ENCODE measurements around the gene SPACA4. TPM values are rescaled to one million over a fixed set of nuclear protein-coding genes. Genes with fewer than 3 reads are reported as not detected.

The SPACA4 gene
- total and polyA plus RNA-seq, 10 of the 15 experiments (the other 5 are each of a cell fraction or from before 2014, with no cell fraction given), result not detected

DNA sequence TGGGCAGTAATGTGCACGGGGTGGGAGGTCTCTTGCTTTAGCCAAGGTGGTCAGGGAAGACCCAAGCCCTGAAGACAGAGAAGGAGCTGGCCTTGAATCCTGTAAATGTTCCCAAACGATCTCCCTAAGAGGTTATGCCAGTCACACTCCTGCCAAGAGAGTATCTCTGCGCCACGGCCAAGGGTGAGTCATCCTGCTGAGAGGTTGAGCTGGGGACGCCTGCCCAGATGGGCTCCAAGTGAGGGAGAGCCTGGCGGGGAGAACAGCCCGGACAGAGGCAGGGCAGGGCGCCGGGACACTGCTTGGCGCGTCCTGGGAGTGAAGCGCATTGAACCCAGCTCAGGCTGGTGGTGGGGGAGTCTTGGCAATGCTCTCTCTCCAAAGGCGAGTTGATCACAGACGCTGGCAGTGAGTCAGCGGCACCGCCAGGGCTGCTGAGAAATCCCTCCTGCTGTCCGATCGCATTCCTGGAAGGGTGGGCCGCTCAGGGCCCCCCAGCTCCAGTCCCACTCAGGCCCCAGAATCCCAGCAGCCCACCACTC, 38.1 kb upstream of the SPACA4 start (continued):
- TF ChIP-seq IRF4 (IDR thresholded peaks at IDR 0.05; ENCODE audit: low read depth, low read length) (no peak), CHD1 (IDR thresholded peaks at IDR 0.05; ENCODE audit: low read depth, low read length) (no peak)

DNA sequence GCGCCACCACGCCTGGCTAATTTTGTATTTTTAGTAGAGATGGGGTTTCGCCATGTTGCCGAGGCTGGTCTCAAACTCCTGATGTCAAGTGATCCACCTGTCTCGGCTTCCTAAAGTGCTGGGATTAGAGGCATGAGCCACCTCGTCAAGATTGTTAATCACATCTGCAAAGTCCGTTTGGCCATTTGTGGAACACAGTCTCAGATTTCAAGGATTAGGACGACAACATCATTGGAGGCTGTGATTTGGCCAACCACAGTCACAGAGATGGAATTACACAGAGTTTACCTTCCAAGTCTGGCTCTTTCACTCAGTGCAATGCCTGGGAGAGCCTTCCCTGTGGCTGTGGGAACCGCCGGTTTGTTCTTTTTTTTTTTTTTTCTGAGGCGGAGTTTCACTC, 36.7 kb upstream of the SPACA4 start:
- no TSS peak for BruUV-seq (replicated peaks)
- no peak overlapping the region for H2AFZ ChIP-seq (ENCODE audit: control insufficient read depth, low read depth, low read length)
- ATAC-seq (no peak), DNase-seq (ENCODE audit: low read depth, low spot score) (no peak), FAIRE-seq (no peak)
- no peaks in the 10 kb centered on the region for H3K36me3 ChIP-seq (ENCODE audit: control insufficient read depth in 2 of 2, insufficient read depth in 2 of 2, low read length in 1 of 2)
- no peak overlapping the region for H3K4me3 ChIP-seq
- ChIA-PET POLR2A (no interaction called here), SMC1A (ENCODE audit: uncharacterized antibody, unreplicated experiment) (no interaction called here), CTCF (interaction anchor here (1.3 kb wide), 1 partner anchor 15 kb away, joined by 3 read pairs; no protein-coding TSS in a partner anchor), RAD21 (ENCODE audit: unreplicated experiment) (no interaction called here)
- no peak overlapping the region for H3K9ac ChIP-seq (ENCODE audit: control insufficient read depth, insufficient read depth, low read length)
- H3K27ac ChIP-seq (ENCODE audit: control insufficient read depth, insufficient read depth), result no peak overlapping the region
- WGBS (ENCODE audit: insufficient coverage, insufficient replicate concordance, low lambda C conversion rate, missing lambda C conversion rate), result 54% methylated on average over 10 of the region's 11 CpGs
- intact Hi-C loops (cut with micrococcal nuclease; ENCODE audit: unreplicated experiment), result no loop called here
- H3K4me2 ChIP-seq (ENCODE audit: control insufficient read depth, insufficient read depth), result no peak overlapping the region
- H3K4me1 ChIP-seq (ENCODE audit: control insufficient read depth, insufficient read depth, low read length), result no peaks in the 10 kb centered on the region
- H3K79me2 ChIP-seq (ENCODE audit: control insufficient read depth, insufficient read depth, low read length), result no peaks in the 10 kb centered on the region
- no peaks in the 10 kb centered on the region for H3K9me3 ChIP-seq (replicated peaks; ENCODE audit: control insufficient read depth, insufficient read depth, low read length)
- no peaks in the 10 kb centered on the region for H4K20me1 ChIP-seq (ENCODE audit: control insufficient read depth, insufficient read depth)
- in situ Hi-C loops (cut with MboI), result loop anchor here (25.0 kb wide), 1 partner anchor 708 kb away; the partner anchor contains the start of gene TPRX2
- peaks cover 0 to 3% of the 10 kb centered on the region in 2 experiments; a peak in 2 of 4 replicates for H3K27me3 ChIP-seq (replicated peaks in 1 of 2; ENCODE audit: control insufficient read depth in 2 of 2, insufficient read depth in 2 of 2, low read length in 1 of 2)
- TF ChIP-seq IKZF2 (IDR thresholded peaks at IDR 0.05) (no peak), ETV6 (conservative IDR thresholded peaks at IDR 0.05 in 1 of 2, IDR thresholded peaks at IDR 0.05 in 1 of 2; ENCODE audit: borderline replicate concordance in 1 of 2, low read depth in 1 of 2) (no peak), EED (IDR thresholded peaks at IDR 0.05; ENCODE audit: low read depth) (no peak), BRCA1 (IDR thresholded peaks at IDR 0.05; ENCODE audit: low read depth, low read length) (no peak), RCOR1 (conservative IDR thresholded peaks at IDR 0.05; ENCODE audit: low read depth, low read length) (no peak), SIX5 (IDR thresholded peaks at IDR 0.05; ENCODE audit: low read depth, low read length, severe bottlenecking) (no peak), CEBPB (IDR thresholded peaks at IDR 0.05; ENCODE audit: borderline replicate concordance in 1 of 2, low read depth in 2 of 2, low read length in 2 of 2) (no peak), EZH2 (IDR thresholded peaks at IDR 0.05; ENCODE audit: borderline replicate concordance, control insufficient read depth, low read depth, low read length) (no peak), FOXM1 (IDR thresholded peaks at IDR 0.05; ENCODE audit: low read depth, low read length) (no peak), CBX5 (IDR thresholded peaks at IDR 0.05; ENCODE audit: low read depth) (no peak)
- TF ChIP-seq, protein P1, sequence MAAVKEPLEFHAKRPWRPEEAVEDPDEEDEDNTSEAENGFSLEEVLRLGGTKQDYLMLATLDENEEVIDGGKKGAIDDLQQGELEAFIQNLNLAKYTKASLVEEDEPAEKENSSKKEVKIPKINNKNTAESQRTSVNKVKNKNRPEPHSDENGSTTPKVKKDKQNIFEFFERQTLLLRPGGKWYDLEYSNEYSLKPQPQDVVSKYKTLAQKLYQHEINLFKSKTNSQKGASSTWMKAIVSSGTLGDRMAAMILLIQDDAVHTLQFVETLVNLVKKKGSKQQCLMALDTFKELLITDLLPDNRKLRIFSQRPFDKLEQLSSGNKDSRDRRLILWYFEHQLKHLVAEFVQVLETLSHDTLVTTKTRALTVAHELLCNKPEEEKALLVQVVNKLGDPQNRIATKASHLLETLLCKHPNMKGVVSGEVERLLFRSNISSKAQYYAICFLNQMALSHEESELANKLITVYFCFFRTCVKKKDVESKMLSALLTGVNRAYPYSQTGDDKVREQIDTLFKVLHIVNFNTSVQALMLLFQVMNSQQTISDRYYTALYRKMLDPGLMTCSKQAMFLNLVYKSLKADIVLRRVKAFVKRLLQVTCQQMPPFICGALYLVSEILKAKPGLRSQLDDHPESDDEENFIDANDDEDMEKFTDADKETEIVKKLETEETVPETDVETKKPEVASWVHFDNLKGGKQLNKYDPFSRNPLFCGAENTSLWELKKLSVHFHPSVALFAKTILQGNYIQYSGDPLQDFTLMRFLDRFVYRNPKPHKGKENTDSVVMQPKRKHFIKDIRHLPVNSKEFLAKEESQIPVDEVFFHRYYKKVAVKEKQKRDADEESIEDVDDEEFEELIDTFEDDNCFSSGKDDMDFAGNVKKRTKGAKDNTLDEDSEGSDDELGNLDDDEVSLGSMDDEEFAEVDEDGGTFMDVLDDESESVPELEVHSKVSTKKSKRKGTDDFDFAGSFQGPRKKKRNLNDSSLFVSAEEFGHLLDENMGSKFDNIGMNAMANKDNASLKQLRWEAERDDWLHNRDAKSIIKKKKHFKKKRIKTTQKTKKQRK (IDR thresholded peaks at IDR 0.05; ENCODE audit: low read depth, low read length), result no peak
- TF ChIP-seq, protein P2, sequence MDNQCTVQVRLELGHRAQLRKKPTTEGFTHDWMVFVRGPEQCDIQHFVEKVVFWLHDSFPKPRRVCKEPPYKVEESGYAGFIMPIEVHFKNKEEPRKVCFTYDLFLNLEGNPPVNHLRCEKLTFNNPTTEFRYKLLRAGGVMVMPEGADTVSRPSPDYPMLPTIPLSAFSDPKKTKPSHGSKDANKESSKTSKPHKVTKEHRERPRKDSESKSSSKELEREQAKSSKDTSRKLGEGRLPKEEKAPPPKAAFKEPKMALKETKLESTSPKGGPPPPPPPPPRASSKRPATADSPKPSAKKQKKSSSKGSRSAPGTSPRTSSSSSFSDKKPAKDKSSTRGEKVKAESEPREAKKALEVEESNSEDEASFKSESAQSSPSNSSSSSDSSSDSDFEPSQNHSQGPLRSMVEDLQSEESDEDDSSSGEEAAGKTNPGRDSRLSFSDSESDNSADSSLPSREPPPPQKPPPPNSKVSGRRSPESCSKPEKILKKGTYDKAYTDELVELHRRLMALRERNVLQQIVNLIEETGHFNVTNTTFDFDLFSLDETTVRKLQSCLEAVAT (IDR thresholded peaks at IDR 0.05), result no peak

Data from GM12878 (cell line).